SU-DHL-6 (cell line): ENCODE measurements around the gene COX4I1.

Experiments
- EZH2phosphoT487 ChIP-seq: fragments of 200-600 bp; sonication (generic), shearing (Covaris generic); conservative IDR thresholded peaks from 2 replicates; pipeline ENCODE4 v1.6.1; 2018; ENCODE audit warnings: mild to moderate bottlenecking, antibody characterized with exemption, low read length, moderate library complexity, mixed read lengths
- TF ChIP-seq, protein P1 (sequence below): fragments of 200-600 bp; sonication (generic); IDR thresholded peaks from one replicate; pipeline ENCODE4 v1.5.1; 2017; ENCODE audit warnings: antibody characterized with exemption, mild to moderate bottlenecking, low read length, moderate library complexity; ENCODE audit not compliant: insufficient read depth, poor library complexity, severe bottlenecking

DNA sequence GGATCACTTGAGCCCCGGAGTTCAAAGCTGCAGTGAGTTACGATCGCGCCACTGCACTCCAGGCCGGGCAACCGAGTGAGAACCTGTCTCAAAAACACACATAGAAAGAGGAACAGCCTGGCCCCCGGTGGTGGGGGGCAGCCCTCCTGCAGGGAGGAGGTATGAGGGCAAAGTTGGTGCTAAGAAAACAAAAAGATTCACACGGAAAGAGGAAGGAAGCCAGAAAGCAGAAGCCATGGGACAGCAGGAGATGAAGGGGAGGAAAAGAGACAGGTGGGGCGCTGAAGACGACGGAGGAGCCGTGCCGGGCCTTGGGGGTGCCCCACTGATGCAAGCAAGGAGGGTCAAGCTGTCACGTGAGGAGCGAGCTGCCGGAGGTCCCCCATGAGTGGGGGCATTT is 40.4 kb upstream of the COX4I1 start:
- TF ChIP-seq, protein P1, sequence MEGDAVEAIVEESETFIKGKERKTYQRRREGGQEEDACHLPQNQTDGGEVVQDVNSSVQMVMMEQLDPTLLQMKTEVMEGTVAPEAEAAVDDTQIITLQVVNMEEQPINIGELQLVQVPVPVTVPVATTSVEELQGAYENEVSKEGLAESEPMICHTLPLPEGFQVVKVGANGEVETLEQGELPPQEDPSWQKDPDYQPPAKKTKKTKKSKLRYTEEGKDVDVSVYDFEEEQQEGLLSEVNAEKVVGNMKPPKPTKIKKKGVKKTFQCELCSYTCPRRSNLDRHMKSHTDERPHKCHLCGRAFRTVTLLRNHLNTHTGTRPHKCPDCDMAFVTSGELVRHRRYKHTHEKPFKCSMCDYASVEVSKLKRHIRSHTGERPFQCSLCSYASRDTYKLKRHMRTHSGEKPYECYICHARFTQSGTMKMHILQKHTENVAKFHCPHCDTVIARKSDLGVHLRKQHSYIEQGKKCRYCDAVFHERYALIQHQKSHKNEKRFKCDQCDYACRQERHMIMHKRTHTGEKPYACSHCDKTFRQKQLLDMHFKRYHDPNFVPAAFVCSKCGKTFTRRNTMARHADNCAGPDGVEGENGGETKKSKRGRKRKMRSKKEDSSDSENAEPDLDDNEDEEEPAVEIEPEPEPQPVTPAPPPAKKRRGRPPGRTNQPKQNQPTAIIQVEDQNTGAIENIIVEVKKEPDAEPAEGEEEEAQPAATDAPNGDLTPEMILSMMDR: no peak
- no peak for TF ChIP-seq EZH2phosphoT487
